Measurements from ENCODE around the gene RHBDF1. TPM values are rescaled to one million over a fixed set of nuclear protein-coding genes. Genes with fewer than 3 reads are reported as not detected.
A peak's percentile ranks its signal among the peaks of the same experiment; 100 is the strongest.

The RHBDF1 gene
- total and polyA plus RNA-seq, 2 of the 13 experiments (the other 11 are each of a cell fraction or from before 2014, with no cell fraction given): 5.4 to 26.9 TPM

GRCh38 chr16:75580-76501 lies 3.4 kb upstream of the RHBDF1 start (continued):
- peak; percentile 100 for TF ChIP-seq CEBPB (IDR thresholded peaks at IDR 0.05; ENCODE audit: borderline replicate concordance, low read depth, low read length)
- no peak; the same call in 1 of the 2 replicates for TF ChIP-seq EED (CRISPR knock-in tag; IDR thresholded peaks at IDR 0.05)
- peak; percentile 80 for TF ChIP-seq DRAP1 (CRISPR knock-in tag; IDR thresholded peaks at IDR 0.05)
- TF ChIP-seq ZNF280B (CRISPR knock-in tag; IDR thresholded peaks at IDR 0.05; ENCODE audit: borderline replicate concordance): no peak
- no peak for TF ChIP-seq RFXAP (CRISPR knock-in tag; IDR thresholded peaks at IDR 0.05; ENCODE audit: borderline replicate concordance)
- no peak for TF ChIP-seq TEAD2 (CRISPR knock-in tag; IDR thresholded peaks at IDR 0.05)
- TF ChIP-seq ZFP62 (CRISPR knock-in tag; IDR thresholded peaks at IDR 0.05): no peak
- TF ChIP-seq ZFP90 (CRISPR knock-in tag; IDR thresholded peaks at IDR 0.05; ENCODE audit: borderline replicate concordance): no peak; the same call in 1 of the 2 replicates
- no peak for TF ChIP-seq LRRFIP1 (CRISPR knock-in tag; conservative IDR thresholded peaks at IDR 0.05)
- TF ChIP-seq ZNF788 (CRISPR knock-in tag; IDR thresholded peaks at IDR 0.05; ENCODE audit: borderline replicate concordance): no peak
- TF ChIP-seq KDM5B (CRISPR knock-in tag; IDR thresholded peaks at IDR 0.05; ENCODE audit: borderline replicate concordance): no peak
- TF ChIP-seq ELF3 (CRISPR knock-in tag; IDR thresholded peaks at IDR 0.05): peak; percentile 93
- no peak for TF ChIP-seq ZNF337 (CRISPR knock-in tag; IDR thresholded peaks at IDR 0.05; ENCODE audit: borderline replicate concordance, low read depth)
- TF ChIP-seq ZBTB8A (CRISPR knock-in tag; IDR thresholded peaks at IDR 0.05; ENCODE audit: borderline replicate concordance, low read depth): no peak
- TF ChIP-seq BORCS8-MEF2B (CRISPR knock-in tag; IDR thresholded peaks at IDR 0.05): 0 out of 2 replicates have a peak, but pooled peaks have one; percentile 10
- TF ChIP-seq HNRNPL (IDR thresholded peaks at IDR 0.05; ENCODE audit: low read depth, low read length): 0 out of 2 replicates have a peak, but pooled peaks have one; percentile 27
- TF ChIP-seq ZGPAT (CRISPR knock-in tag; IDR thresholded peaks at IDR 0.05): no peak; the same call in 1 of the 2 replicates
- no peak for TF ChIP-seq JARID2 (CRISPR knock-in tag; IDR thresholded peaks at IDR 0.05; ENCODE audit: insufficient replicate concordance)
- no peak for TF ChIP-seq LCORL (IDR thresholded peaks at IDR 0.05)
- peak; percentile 61; the same call in 1 of the 2 replicates for TF ChIP-seq LCORL (CRISPR knock-in tag; IDR thresholded peaks at IDR 0.05)
- 0 out of 2 replicates have a peak, but pooled peaks have one; percentile 18 for TF ChIP-seq GATAD1 (CRISPR knock-in tag; IDR thresholded peaks at IDR 0.05)
- TF ChIP-seq AHR (CRISPR knock-in tag; IDR thresholded peaks at IDR 0.05): no peak
- no peak for TF ChIP-seq ZFP36L1 (CRISPR knock-in tag; IDR thresholded peaks at IDR 0.05)
- no peak for TF ChIP-seq ZNF143 (CRISPR knock-in tag; IDR thresholded peaks at IDR 0.05)
- TF ChIP-seq AGO2 (optimal IDR thresholded peaks at IDR 0.05; ENCODE audit: low read depth, low read length): no peak

Measured in HepG2 (cell line).